Epidermal melanocyte (primary cell): ENCODE measurements around the gene E2F7.
"Not testable (repeated sequence)": the region's sequence is repeated elsewhere in the genome, so short reads cannot be mapped to it uniquely, and the experiment has no call there.

ENCODE experiments used
- DNase-seq: peaks from one replicate; pipeline ENCODE4 v3.0.0; 2011; ENCODE audit warnings: low spot score; ENCODE audit not compliant: insufficient read length

E2F7 gene

DNA sequence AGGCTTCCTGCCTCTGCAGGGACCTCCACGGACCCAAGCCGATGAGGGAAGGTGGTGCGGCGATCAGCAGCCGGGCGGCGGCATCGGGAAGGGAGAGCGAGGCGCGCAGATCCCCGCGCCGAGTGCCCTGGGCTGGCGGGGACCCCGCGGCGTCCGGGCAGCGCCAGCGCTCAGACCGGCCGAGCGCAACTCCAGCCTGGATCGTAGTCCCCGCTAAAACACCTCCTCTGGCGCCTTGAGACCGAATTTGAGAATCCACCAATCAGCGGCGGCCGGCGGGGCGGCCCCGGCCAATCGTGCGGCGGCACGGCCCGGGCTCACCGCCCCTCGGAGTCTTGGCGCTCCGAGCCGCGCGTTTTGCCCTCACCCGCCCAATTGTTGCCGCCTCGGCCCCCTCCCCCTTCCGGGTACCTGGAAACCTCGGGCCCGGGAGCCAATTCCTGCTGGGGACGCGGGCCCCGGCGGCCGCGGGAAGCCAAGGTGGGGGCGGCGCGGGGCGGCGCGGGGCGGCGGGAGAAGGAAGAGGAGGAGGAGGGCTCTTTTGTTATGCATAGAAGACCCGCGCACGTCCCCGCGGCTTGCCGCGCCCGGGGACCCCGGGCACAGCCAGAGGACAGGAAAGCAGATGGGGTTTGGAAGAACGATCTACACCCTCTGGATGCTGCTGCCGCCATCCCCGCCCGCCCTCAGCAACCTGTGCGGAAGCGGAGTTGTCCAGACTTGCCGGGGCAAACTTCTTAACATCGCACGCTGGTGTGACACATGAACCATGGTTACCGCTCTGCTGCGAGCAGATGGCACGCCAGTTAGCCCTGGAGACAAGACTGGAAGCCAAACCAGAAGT lies at the start of gene E2F7:
E2F7 (minus strand) TSS at position 209 of the 844 bp plus-strand sequence. CDS start 934 bp downstream, outside the sequence.
- peak; percentile 97 for DNase-seq

DNA sequence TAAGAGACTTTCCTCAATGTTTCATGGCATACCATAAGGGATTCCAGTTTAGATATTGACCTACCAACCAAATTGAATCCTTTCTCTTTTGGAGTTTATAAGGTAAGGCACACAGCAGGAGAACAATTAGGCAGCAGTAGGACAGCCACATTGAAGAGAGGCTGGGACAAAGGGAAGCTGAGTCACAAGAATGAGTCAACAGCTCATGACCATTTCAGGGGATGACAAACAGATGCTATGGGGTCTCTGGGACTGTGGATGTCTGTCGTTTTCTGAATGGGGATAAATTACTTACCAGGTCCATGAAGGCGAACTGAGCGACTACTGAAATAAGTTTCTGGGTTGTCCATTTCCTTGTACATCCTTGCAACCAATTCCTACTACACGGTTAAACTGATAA lies 48.6 kb upstream of the E2F7 start:
- DNase-seq, result no peak

GRCh38 chr12:77108707-77109106 lies 43.3 kb upstream of the E2F7 start:
- no peak for DNase-seq

- DNase-seq, result no peak
These were observed 41.8 kb upstream of the E2F7 start for GRCh38 chr12:77107121-77107520.

DNA sequence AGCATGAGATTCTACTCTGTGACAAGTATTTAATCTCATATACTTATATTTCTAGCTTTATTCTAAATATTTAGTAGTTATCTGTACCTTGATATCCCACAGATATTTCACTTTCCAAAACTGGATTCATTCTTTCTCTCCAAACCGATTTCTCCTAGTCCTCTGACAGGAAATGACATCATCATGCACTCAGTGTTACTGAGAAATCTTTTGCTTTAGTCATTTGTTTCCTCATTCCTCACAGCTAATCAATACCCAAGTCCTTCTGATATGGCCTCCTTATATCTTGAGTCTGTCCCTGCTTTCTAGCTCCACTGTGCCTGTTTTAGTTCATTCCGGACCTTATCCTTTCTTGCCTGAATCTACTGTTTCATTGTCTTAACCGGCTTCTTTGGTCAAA lies 39.4 kb upstream of the E2F7 start:
- no peak for DNase-seq

DNA sequence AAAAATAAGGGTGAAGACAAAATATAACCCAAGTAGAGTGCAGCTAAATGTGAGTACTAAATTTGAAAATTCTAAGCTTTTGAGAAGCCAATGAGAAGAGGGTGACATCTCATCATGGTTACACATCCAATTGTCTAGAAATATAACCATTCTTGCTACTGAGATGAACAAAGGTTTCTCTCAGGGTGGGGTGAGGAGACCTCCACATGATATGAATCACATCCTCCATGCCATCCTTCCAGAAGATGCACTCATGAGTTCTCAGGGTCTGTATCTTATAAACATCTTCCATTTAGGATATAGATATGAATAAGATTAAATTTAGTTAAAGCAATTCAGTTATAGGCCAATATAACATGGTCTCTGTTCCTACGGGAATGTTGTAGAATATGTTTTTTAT lies 38.9 kb upstream of the E2F7 start:
- no peak for DNase-seq

DNA sequence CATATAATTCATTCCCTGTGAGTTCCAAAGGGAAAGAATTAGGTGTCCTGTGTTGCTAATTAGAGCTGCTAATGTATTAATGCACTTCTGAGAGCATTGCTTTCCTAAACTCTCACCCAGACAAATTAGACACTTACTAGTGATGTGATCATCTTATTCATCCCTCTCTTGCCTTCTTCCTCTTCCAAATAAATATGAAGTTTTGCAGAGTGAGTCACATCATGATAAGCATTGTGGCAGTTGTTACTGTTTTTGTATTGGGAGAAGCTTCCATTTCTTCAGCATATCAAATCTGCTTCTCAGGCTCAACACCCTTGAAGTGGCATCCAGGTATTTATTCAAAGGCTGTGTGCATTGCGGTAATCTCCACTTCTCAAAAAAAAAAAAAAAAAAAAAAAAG lies 37.3 kb upstream of the E2F7 start:
- no peak for DNase-seq

- DNase-seq, result no peak
These were observed 36.8 kb upstream of the E2F7 start for GRCh38 chr12:77102123-77102522.

DNA sequence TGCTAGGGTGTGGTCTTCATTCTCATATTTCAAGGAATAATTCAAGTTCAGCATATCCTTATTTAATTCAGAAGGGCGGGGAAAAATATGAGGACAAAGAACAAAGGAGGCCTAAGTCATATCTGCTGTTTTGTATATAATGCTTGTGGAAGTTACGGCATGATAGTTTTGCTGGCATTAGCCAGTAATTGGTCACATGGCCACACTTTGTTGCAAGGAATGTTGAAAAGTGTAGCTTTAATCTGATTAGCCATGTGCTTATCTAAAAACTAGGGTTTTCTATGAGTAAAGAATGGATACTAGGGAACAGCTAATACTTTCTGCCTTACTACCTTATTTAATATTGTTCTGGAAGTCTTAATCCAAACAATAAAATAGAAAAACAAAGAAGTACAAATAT lies 34.4 kb upstream of the E2F7 start:
- no peak for DNase-seq

- no peak for DNase-seq
These were observed 32.5 kb upstream of the E2F7 start for GRCh38 chr12:77097846-77098245.

DNA sequence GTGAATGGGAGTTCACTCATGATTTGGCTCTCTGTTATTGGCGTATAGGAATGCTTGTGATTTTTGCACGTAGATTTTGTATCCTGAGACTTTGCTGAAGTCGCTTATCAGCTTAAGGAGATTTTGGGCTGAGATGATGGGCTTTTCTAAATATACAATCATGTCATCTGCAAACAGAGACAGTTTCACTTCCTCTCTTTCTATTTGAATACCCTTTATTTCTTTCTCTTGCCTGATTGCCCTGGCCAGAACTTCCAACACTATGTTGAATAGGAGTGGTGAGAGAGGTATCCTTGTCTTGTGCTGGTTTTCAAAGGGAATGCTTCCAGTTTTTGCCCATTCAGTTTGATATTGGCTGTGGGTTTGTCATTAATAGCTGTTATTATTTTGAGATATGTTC lies 26.9 kb upstream of the E2F7 start:
- not testable (repeated sequence) for DNase-seq

DNA sequence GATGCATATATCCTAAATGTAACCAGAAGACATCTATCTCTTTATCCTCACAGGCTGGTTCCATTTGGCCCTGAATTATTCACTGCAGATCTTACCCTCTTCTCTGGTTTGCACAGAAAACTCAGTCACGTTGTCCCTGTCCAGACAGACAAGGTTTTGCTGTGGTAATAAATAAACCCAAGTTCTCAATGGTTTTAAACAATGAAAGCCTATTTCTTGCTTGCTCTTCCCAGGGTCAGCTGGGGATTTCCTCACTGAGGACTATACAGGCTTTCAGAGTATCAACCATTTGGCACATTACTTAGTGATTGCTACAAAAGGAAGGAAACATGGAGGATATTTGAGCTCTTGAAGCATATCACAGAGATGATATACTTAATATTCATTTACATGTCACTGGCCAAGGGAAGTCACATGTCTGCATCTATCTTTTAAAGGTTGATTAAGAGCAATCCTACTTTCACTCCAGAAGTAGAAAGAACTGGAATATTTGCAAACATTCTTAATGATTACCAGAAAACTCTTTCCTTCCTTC lies 24.4 kb upstream of the E2F7 start:
- no peak for DNase-seq

GRCh38 chr12:77087427-77087826 lies 22.1 kb upstream of the E2F7 start:
- DNase-seq, result no peak

DNA sequence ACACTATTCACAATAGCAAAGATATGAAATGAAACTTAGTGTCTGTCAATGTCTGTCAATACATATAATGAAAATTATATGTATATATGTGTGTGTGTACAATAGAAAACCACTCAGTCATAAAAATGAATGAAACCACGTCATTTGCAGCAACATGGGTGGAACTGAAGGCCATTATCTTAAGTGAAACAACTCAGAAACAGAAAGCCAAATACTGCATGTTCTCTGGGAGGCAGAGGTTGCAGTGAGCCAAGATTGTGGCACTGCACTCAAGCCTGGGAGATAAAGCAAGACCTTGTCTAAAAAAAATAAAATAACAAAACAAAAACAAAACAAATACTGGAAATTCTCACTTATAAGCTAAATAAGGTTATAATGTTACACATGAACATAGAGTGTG lies 16.7 kb upstream of the E2F7 start:
- DNase-seq, result no peak

- DNase-seq, result no peak
These were observed 14.3 kb upstream of the E2F7 start for GRCh38 chr12:77079631-77080030.

DNA sequence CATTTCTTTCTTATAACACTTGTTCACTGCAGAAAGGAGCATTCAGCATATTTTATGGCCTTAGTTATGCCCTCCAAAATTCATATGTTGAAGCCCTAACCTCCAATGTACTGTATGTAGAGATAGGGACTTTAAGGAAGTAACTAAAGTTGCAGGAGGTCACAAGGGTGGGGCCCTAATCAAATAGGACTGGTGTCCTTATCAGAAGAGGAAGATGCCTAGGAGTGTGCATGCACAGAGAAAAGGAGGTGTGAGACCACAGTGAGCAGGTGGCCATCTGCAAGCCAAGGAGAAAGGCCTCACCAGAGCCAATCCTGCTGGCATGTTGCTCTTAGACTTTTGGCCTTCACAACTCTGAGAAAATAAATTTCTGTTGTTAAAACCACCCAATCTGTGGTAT lies 12.9 kb upstream of the E2F7 start:
- DNase-seq, result no peak

- no peak for DNase-seq
These were observed 11.5 kb upstream of the E2F7 start for GRCh38 chr12:77076886-77077285.

DNA sequence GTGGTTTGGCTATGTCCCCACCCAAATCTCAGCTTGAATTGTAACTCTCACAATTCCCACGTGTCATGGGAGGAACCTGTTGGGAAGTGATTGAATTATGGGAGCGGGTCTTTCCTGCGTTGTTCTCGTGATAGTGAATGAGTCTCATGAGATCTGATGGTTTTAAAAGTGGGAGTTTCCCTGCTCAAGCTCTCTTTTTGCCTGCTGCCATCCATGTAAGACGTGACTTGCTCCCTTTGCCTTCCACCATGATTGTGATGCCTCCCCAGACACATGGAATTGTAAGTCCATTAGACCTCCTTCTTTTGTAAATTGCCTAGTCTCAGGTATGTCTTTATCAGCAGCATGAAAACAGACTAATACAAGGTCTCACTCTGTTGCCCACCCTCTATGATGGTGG lies 8.5 kb upstream of the E2F7 start:
- not testable (repeated sequence) for DNase-seq

GRCh38 chr12:77072833-77073495 lies 7.6 kb upstream of the E2F7 start:
- DNase-seq, result no peak

DNA sequence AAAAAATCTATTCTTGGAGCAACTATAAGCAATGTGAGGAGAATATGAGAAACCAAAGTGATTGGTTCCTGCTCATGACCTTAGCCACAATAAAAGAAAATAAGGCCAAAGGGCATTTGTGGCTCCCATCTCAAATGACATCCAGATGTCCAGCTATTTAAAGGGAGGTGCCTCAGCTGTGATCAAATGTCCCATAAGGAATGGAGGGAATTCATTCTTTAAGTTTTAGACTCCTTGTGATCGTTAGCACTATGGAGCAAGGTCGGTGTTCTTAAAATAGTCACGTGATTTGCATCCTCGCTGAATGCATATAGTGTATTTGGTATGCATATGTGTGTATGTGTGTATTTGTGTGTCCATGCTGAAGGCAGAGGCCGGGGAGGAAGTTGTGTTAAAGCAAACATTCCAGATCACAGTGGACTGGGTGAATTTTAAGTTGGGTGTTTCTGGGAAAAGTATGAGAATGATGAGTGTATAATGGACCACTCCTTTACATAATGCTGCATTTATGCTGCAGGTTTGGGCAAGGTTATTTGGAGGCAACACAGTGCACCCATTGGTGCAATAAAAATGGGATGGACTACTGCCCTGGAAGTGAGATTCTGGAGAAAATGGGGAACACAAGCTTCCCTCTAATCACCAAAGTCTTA lies 5.6 kb upstream of the E2F7 start:
- DNase-seq, result no peak

DNA sequence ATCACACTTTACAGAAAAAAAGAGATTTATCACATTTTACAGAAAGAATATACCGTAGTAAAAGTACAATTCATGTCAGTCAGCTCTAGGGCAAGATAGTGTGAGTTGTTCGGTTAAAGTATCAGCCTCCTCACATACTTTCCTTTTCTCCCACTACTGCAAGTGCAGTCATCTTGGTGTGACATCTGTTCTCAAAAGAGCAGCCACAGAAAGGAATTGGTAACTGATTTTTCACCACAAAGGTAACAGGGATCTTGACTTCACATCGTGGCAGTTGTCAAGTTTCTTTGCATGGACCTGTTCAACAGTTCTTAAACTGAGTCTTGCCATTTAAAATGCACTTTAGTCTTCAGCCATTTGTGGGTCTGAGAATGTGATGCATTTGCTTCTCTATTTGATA lies 5.0 kb upstream of the E2F7 start:
- no peak for DNase-seq

DNA sequence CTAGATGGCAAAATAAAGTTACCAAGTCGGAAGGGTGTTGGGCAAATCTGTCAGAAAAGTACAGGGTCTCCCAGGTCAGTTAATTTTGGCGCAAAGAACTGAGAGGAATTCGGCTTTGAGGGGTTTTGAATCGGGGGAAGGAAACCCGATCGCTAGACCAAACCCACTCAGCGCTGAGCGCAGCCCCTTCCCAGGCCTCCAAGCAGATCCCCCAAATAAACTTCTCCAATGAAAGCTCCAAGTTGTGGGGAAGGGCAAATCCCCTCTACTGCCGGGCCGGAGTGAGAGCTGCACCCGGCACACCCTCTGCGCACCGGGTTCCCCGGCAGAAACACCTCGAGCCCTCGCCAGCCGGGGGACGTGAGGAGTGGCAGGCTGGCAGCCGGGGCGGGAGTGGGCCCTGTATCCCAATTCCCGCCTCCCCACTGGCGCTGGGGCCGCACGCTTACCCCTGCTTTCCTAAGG lies 441 bp downstream of the E2F7 start:
- no peak for DNase-seq
